NB4 (cell line): Measurements from ENCODE around the gene SPAG4.
A peak's percentile ranks its signal among the peaks of the same experiment; 100 is the strongest.

ENCODE experiments used
- MYC ChIP-seq: IDR thresholded peaks from 2 replicates; pipeline ENCODE4 v1.6.1; 2011; ENCODE audit warnings: low read depth, low read length
- POLR2A ChIP-seq: IDR thresholded peaks from 2 replicates; pipeline ENCODE4 v1.6.1; 2011; ENCODE audit warnings: mild to moderate bottlenecking; ENCODE audit not compliant: insufficient read length; ENCODE audit errors: extremely low read depth
- TF ChIP-seq, protein P1 (sequence below): IDR thresholded peaks from one replicate; pipeline ENCODE4 v1.5.1; 2012; ENCODE audit warnings: low read depth, low read length
- TF ChIP-seq, protein P2 (sequence below): IDR thresholded peaks from 2 replicates; pipeline ENCODE4 v1.6.1; 2011; ENCODE audit warnings: low read depth, low read length

DNA sequence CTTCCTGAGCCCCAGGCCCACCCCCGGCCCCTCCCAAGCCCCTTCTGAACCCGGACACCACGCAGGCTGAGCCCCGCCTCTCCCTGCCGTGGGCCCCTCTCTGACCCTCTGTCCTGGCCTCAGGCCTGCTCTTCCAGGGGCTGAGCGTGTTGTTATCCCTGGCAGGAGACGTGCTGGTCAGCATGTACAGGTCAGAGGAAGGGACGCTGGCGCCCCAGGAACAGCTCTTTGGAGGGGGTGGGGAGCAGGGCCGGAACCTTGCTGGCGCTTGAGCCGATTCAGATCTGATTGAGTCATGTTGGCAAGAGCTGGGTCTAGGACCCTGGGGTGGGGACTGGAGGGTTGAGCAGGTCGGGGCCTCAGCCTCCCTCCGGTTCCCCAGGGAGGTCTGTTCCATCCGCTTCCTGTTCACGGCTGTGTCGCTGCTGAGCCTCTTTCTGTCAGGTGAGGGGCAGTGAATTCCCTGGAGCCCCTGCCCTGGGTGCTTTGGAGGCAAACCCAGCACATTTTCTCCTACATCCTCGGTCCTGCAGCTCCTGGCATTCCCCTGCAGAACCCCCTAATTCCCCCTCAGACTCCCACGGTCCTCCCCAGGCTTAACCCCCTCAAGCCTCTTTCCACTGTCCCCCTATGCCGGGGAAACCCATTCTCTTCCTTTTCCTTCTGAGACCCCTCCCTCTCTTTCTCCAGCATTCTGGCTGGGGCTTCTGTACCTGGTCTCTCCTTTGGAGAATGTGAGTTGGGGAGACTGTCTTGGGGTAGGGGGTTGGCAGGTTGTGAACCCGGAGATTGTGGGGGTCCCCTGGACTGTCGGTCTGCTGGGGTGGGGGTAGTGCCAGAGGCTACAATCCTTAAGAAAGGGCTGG, 2.0 kb downstream of the SPAG4 start:
- TF ChIP-seq, protein P1, sequence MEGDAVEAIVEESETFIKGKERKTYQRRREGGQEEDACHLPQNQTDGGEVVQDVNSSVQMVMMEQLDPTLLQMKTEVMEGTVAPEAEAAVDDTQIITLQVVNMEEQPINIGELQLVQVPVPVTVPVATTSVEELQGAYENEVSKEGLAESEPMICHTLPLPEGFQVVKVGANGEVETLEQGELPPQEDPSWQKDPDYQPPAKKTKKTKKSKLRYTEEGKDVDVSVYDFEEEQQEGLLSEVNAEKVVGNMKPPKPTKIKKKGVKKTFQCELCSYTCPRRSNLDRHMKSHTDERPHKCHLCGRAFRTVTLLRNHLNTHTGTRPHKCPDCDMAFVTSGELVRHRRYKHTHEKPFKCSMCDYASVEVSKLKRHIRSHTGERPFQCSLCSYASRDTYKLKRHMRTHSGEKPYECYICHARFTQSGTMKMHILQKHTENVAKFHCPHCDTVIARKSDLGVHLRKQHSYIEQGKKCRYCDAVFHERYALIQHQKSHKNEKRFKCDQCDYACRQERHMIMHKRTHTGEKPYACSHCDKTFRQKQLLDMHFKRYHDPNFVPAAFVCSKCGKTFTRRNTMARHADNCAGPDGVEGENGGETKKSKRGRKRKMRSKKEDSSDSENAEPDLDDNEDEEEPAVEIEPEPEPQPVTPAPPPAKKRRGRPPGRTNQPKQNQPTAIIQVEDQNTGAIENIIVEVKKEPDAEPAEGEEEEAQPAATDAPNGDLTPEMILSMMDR, result peak; percentile 4
- TF ChIP-seq POLR2A (peak; percentile 61), MYC (peak; percentile 91)
- TF ChIP-seq, protein P2, sequence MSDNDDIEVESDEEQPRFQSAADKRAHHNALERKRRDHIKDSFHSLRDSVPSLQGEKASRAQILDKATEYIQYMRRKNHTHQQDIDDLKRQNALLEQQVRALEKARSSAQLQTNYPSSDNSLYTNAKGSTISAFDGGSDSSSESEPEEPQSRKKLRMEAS, result peak; percentile 76
